ENCODE results near the gene TRIO. TPM values are rescaled to one million over a fixed set of nuclear protein-coding genes. Genes with fewer than 3 reads are reported as not detected.
A peak's percentile ranks its signal among the peaks of the same experiment; 100 is the strongest.

Gene TRIO
- total RNA-seq, 1 experiment from 2014 or later: 50.9 TPM

DNA sequence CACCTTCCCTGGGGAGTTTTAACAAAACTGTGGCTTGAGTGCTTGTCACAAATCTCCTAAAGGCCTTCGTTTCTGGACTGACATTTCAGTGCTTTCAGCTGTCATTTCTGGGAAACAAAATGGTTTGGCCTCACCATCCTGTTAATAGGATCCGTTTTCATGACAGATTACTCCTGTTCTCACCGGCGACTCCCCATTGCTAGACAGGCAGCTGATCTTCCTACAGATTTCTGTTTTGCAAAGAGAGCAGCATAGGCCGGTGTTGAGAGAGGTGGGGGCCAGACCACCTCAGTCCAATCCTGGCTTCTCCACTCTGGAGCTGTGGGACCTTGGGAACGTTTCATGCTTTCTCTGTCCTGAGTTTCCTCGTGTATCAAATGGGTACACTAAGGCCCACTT lies 363.0 kb downstream of the TRIO start:
- DNase-seq (ENCODE audit: low spot score): no peak

GRCh38 chr5:14506661-14507060 lies 363.5 kb downstream of the TRIO start:
- no peak for DNase-seq (ENCODE audit: low spot score)

DNA sequence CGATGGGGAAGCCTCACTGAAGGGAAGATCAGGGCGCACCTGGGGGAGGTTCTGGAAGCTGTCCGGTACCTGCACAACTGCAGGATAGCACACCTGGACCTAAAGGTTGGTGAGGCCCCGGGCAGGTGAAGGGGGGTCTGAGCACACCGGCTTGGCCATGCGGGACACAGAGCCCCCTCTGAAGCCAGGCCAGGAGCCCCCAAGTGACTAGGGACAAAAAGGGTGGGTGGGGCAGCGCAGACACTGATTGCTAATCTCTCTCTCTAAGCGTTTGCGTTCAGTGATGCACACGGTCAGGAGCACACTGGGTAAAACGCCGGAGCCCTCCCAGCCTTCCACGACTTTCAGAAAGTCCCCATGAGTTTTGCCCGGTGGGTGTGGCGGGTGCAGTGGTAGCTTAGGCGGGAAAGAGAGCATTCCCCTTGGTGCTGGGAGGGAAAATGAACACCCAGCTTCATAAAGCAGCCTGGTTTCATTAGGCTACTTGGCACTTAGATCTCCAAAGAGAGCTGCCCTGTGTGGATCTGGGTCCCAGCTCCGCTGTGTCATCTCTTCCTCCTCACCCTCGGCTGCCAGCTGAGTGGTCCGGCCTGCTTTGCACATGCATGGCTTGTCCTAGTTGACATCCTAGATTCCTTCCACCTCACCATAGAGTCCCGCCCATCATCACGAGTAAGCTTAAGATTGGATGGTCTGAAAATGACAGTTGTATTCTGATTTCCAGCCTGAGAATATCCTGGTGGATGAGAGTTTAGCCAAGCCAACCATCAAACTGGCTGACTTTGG lies 364.2 kb downstream of the TRIO start:
- DNase-seq (ENCODE audit: low spot score): no peak

DNA sequence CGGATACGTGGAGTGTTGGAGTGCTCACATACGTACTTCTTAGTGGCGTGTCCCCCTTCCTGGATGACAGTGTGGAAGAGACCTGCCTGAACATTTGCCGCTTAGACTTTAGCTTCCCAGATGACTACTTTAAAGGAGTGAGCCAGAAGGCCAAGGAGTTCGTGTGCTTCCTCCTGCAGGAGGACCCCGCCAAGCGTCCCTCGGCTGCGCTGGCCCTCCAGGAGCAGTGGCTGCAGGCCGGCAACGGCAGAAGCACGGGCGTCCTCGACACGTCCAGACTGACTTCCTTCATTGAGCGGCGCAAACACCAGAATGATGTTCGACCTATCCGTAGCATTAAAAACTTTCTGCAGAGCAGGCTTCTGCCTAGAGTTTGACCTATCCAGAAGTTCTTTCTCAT lies 364.9 kb downstream of the TRIO start:
- DNase-seq (ENCODE audit: low spot score): no peak

- DNase-seq (ENCODE audit: low spot score): no peak
Observed at GRCh38 chr5:14509556-14509955, 366.4 kb downstream of the TRIO start.

DNA sequence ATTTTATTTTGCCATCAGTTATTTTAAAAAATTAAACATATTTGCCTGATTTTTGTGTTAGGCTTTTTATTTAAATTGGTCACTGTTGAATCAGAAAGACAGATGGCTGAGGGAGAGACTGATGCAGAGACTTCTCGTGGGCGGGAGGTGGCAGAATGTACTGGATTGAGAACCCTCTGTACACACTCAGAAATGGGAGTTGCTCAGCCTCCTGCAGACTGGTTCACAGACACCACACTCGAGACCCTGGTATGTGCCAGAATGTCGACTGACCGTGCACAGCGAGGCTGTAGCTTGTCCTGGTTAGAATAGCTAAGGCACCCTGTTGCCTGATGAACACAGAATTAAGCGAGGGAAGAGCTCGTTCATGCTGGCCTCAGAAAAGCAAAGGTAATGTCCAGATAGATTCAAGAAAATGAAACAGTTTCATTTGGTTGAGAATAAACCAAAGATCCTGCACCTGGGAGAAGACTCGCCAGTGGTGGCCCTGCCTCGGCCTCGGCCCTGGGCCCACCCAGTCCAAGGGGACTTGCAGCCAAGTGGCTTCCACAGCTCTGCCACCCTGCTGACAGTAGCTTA lies 367.1 kb downstream of the TRIO start:
- DNase-seq (ENCODE audit: low spot score): no peak

DNA sequence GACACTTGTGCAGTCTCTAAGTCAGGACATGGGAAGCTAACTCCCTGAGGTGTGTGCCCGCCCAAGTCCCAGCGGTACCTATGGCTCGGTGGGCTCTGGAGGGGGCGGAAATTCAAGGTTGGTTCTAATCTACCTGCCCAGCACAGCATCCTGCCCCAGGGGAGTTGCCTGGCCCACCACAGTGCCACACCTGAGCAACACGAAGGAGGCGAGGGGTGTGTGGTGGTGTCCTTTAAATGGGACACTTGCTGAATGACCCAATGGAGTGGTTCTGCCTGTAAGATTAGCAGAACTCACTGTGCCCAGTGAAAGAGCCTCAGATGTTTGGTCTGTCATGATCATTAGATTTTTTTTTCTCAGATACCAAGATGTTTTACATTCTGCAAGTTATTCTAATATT lies 367.7 kb downstream of the TRIO start:
- DNase-seq (ENCODE audit: low spot score): no peak

GRCh38 chr5:14512574-14512973 lies 369.4 kb downstream of the TRIO start:
- DNase-seq (ENCODE audit: low spot score): no peak

DNA sequence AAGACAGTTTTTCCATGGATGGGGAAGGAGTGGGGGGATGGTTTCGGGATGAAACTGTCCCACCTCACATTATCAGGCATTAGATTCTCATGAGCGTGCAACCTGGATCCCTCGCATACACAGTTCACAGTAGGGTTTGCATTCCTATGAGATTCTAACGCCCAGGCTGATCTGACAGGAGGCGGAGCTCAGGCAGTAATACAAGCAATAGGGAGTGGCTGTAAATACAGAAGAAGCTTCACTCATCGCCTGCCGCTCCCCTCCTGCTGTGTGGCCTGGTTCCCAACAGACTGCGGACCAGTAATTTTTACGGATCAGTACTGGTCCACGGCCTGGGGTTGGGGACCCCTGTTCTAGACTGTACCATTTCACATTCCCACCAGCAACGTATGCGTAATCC lies 370.1 kb downstream of the TRIO start:
- DNase-seq (ENCODE audit: low spot score): no peak

DNA sequence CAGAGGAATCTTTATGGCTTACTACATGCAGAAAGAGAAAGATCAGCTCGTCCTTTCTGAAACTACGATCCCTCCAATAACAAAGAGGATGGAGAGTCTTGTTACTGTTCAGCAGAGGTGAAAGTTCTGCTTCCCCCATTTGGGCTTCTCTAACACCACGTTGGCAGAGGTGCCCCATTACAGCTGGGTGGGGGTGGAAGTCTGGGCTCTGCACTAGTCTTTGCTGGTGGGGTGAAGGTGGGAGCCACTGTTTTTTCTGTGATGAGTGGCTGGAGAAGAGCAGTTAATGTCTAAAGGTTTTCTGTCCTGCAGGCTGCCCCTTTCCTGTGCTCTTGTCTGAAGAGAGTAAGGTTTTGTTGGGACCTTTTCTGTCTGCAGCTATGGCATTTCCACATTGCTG lies 373.8 kb downstream of the TRIO start:
- DNase-seq (ENCODE audit: low spot score): no peak

GRCh38 chr5:14518638-14519037 lies 375.5 kb downstream of the TRIO start:
- no peak for DNase-seq (ENCODE audit: low spot score)

- no peak for DNase-seq (ENCODE audit: low spot score)
Observed at GRCh38 chr5:14521748-14522147, 378.6 kb downstream of the TRIO start.

- DNase-seq (ENCODE audit: low spot score): no peak
Observed at GRCh38 chr5:14522721-14523120, 379.6 kb downstream of the TRIO start.

- no peak for DNase-seq (ENCODE audit: low spot score)
Observed at GRCh38 chr5:14523243-14524034, 380.3 kb downstream of the TRIO start.

DNA sequence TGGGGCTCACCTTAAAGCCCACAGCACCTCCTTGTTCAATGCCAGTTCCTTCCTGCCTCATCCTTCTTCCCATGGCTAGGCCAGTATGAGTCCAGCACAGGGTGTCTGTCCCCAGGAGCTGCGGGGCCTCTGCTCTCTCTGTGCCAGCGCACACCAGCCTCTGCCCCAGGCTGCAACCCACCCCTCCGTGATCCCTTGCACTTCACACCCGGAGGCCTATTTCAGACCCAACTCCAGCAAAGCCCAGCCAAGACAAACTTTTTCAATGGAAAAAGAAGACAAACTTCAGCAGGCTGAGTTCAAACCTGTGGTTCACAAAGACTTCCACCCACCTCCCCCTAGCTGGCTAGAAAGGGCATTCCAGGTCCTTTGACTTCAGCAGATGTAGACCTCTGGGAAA lies 382.3 kb downstream of the TRIO start:
- DNase-seq (ENCODE audit: low spot score): no peak

DNA sequence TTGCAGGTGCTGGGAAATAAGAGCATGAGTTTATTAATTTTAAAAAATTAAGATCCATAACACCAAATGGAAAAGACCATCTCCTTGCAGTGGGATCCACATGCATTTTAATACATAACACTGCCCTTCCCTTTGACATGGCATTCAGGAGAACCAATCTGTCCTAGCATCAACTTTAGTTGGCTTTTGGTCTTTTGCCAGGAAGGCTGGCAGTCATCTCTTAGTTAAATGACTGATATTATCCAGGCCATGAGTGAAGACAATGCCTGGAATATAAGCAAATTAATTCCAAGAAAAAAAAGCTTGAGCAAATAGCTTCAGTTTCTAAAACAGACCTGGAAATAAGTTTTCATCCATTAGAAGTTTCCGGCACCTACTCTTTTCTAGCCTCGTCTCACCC lies 383.4 kb downstream of the TRIO start:
- no peak for DNase-seq (ENCODE audit: low spot score)

- no peak for DNase-seq (ENCODE audit: low spot score)
Observed at GRCh38 chr5:14528115-14528514, 385.0 kb downstream of the TRIO start.

DNA sequence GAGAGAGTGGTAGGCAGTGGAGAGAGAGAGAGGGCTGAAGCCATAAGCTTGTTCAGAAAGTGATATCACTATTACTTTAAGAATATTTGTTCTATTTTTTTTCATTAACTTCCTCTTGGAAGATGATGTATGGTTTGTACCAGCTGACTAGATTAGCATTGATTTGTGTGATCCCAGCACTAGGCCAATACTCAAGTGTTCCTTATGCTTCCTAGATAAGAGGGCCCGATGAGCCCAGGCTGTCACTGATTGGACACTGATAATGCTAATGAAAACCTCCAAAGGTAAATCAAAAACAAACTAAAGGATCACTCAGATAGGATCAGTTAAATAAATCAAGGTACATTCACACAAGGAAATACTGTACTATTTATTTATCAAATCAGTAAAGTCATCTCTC lies 385.8 kb downstream of the TRIO start:
- DNase-seq (ENCODE audit: low spot score): no peak

GRCh38 chr5:14531668-14532067 lies 388.5 kb downstream of the TRIO start:
- DNase-seq (ENCODE audit: low spot score): no peak

DNA sequence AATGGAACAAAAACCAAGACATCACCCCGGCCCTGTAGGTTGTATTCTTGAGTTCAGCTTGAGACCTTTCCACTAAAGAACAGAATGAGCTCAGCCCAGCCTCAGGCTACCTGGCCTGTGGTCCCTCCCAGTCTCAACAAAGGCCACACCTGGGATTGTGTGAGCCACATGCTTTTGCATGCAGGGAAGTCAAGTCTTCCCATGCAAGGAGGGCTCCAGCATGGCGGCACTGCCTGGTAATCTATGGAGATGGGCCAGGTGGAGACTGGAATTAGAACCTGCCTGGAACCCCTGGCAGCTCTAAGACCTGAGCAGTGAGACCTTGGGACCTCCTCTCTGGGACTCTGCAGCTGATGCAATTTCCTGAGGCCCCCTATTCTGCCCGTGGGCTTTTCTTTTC lies 389.0 kb downstream of the TRIO start:
- no peak for DNase-seq (ENCODE audit: low spot score)

DNA sequence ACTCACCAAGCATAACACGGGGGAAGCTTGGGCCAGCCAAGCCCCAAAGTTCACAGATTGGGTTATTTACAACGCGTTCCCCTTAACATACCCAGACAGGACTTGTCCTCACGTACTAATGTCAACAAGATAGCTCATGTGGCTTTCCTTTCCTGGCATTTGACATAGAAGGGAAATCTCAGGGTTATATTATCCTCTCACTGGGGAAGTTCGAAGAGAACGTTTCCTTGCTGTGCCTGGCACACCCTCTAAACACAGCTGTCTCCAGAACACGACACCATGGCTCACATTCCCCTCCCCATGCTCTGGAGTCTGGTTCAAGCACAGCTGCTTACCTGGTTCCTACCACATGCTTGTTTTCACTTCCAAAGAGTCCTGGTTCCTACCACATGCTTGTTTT lies 391.6 kb downstream of the TRIO start:
- peak; percentile 42 for DNase-seq (ENCODE audit: low spot score)

- no peak for DNase-seq (ENCODE audit: low spot score)
Observed at GRCh38 chr5:14545308-14545707, 402.2 kb downstream of the TRIO start.

DNA sequence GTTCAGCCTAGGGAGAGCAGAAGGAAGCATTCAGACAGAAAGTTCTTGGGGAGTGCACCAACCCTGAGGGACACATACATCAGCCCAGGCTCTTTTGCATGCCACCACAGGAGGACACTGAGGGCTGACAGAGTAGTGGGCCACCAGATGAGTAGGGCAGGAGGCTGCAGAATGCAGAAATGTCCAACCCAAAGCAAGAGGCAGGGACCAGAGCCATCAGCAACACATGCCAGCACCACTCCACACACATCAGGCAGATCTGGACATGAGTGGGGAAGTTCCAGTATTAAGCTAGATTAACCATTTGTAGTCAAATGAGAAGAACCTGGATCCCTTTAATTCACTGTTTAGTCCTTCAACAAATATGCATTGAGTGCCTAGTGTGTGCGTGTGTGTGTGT lies 402.7 kb downstream of the TRIO start:
- DNase-seq (ENCODE audit: low spot score): no peak
